GM23338 (cell line): ENCODE data around the gene XIRP2. TPM values are rescaled to one million over a fixed set of nuclear protein-coding genes. Genes with fewer than 3 reads are reported as not detected.
A peak's percentile ranks its signal among the peaks of the same experiment; 100 is the strongest.

Source experiments
- ATAC-seq: fragments of 200-7000 bp; cut with Tn5 transposase; 3 replicates; pipeline ENCODE4 v1.9.1; 2020
- DNase-seq: peaks from one replicate; pipeline ENCODE4 v3.0.0-alpha.2; 2015; ENCODE audit warnings: low spot score
- H2AFZ ChIP-seq: fragments of 200-600 bp; sonication (generic); 2 replicates; pipeline ENCODE4 v1.8.0; 2016; ENCODE audit warnings: antibody characterized with exemption, mild to moderate bottlenecking, moderate library complexity
- H3F3A ChIP-seq: fragments of 200-600 bp; sonication (generic); replicated peaks from 2 replicates; pipeline ENCODE4 v1.8.0; 2017; ENCODE audit warnings: antibody characterized with exemption, mixed run types, low read depth
- H3K27ac ChIP-seq: fragments of 200-600 bp; sonication (generic); 2 replicates; pipeline ENCODE4 v1.6.1; 2016; ENCODE audit warnings: low read depth
- H3K27me3 ChIP-seq: fragments of 200-600 bp; sonication (generic); 2 replicates; pipeline ENCODE4 v1.8.0; 2016; ENCODE audit warnings: mild to moderate bottlenecking, mixed run types, moderate library complexity; ENCODE audit not compliant: insufficient read depth
- H3K36me3 ChIP-seq: fragments of 200-600 bp; sonication (generic); 2 replicates; pipeline ENCODE4 v1.8.0; 2016; ENCODE audit warnings: mild to moderate bottlenecking; ENCODE audit not compliant: insufficient read depth
- H3K4me1 ChIP-seq: fragments of 200-600 bp; sonication (generic); 2 replicates; pipeline ENCODE4 v1.8.0; 2016; ENCODE audit warnings: mild to moderate bottlenecking, moderate library complexity; ENCODE audit not compliant: insufficient read depth
- H3K4me2 ChIP-seq: fragments of 200-600 bp; sonication (generic); 2 replicates; pipeline ENCODE4 v1.7.1; 2017; ENCODE audit warnings: mixed run types
- H3K4me3 ChIP-seq: fragments of 200-600 bp; sonication (generic); 2 replicates; pipeline ENCODE4 v1.6.1; 2016; ENCODE audit warnings: mixed run types
- H3K79me2 ChIP-seq: fragments of 200-600 bp; sonication (generic); replicated peaks from 2 replicates; pipeline ENCODE4 v1.8.0; 2017; ENCODE audit warnings: mild to moderate bottlenecking; ENCODE audit not compliant: insufficient read depth
- H3K9me2 ChIP-seq: fragments of 200-600 bp; sonication (generic); 2 replicates; pipeline ENCODE4 v1.8.0; 2017; ENCODE audit not compliant: insufficient read depth
- H4K20me1 ChIP-seq: fragments of 200-600 bp; sonication (generic); replicated peaks from 2 replicates; pipeline ENCODE4 v1.8.0; 2017; ENCODE audit warnings: mild to moderate bottlenecking; ENCODE audit not compliant: insufficient read depth
- H3K27ac Mint-ChIP-seq: 2 replicates; pipeline ENCODE4 v1.8.0; 2020; ENCODE audit warnings: inconsistent platforms, mild to moderate bottlenecking, moderate library complexity, mixed read lengths
- H3K27me3 Mint-ChIP-seq: 3 replicates; pipeline ENCODE4 v1.8.0; 2022; ENCODE audit warnings: low read depth, mild to moderate bottlenecking, moderate library complexity, mixed read lengths, inconsistent platforms; ENCODE audit not compliant: insufficient read depth, poor library complexity
- H3K36me3 Mint-ChIP-seq: 3 replicates; pipeline ENCODE4 v1.8.0; 2021; ENCODE audit warnings: low read depth, mild to moderate bottlenecking, inconsistent platforms, moderate library complexity, mixed read lengths
- H3K4me1 Mint-ChIP-seq: 3 replicates; pipeline ENCODE4 v1.8.0; 2020; ENCODE audit warnings: mild to moderate bottlenecking, inconsistent platforms, mixed read lengths
- H3K4me3 Mint-ChIP-seq: 3 replicates; pipeline ENCODE4 v1.8.0; 2021; ENCODE audit warnings: moderate library complexity, mild to moderate bottlenecking, inconsistent platforms, mixed read lengths
- H3K9me3 Mint-ChIP-seq: 3 replicates; pipeline ENCODE4 v1.8.0; 2020; ENCODE audit warnings: moderate library complexity, mild to moderate bottlenecking, inconsistent platforms, mixed read lengths
- CREB1 ChIP-seq: fragments of 250-450 bp; sonication (Bioruptor Pico); IDR thresholded peaks from 2 replicates; pipeline ENCODE4 v1.5.0; 2020; ENCODE audit warnings: low read depth, mild to moderate bottlenecking, moderate library complexity
- EZH2 ChIP-seq: fragments of 200-600 bp; sonication (generic); IDR thresholded peaks from one replicate; pipeline ENCODE4 v1.8.0; 2017; ENCODE audit warnings: antibody characterized with exemption, mild to moderate bottlenecking, low read depth; ENCODE audit not compliant: unreplicated experiment
- EZH2phosphoT487 ChIP-seq: fragments of 200-600 bp; sonication (generic); IDR thresholded peaks from one replicate; pipeline ENCODE4 v1.8.1; 2018; ENCODE audit warnings: antibody characterized with exemption; ENCODE audit not compliant: unreplicated experiment
- JUNB ChIP-seq: IDR thresholded peaks from one replicate; pipeline ENCODE4 v1.6.1; 2016; ENCODE audit warnings: antibody characterized with exemption; ENCODE audit not compliant: unreplicated experiment
- NANOG ChIP-seq: IDR thresholded peaks from 2 replicates; pipeline ENCODE4 v1.6.1; 2016; ENCODE audit warnings: antibody characterized with exemption, borderline replicate concordance
- POLR2AphosphoS5 ChIP-seq: IDR thresholded peaks from 2 replicates; pipeline ENCODE4 v1.6.1; 2016; ENCODE audit warnings: antibody characterized with exemption, low read depth
- STAT1 ChIP-seq: IDR thresholded peaks from one replicate; pipeline ENCODE4 v1.6.1; 2016; ENCODE audit warnings: antibody characterized with exemption; ENCODE audit not compliant: unreplicated experiment
- ZNF114 ChIP-seq: fragments of 250-450 bp; sonication (Bioruptor Pico); IDR thresholded peaks from 2 replicates; pipeline ENCODE4 v1.5.0; 2020; ENCODE audit warnings: mild to moderate bottlenecking, moderate library complexity
- ZNF331 ChIP-seq: fragments of 250-450 bp; sonication (Bioruptor Pico); IDR thresholded peaks from 2 replicates; pipeline ENCODE4 v1.5.0; 2020; ENCODE audit warnings: low read depth, mild to moderate bottlenecking, moderate library complexity
- polyA plus RNA-seq: library from polyadenylated mRNA; unstranded; fragments of >200 nt; fragmentation: Nextera tagmentation; extraction: Ambion mirVana; gene quantifications from 2 replicates; pipeline ENCODE4 v1.2.1, GENCODE V29; 2016
- total RNA-seq: library from RNA; depleted of rRNA; stranded (reverse); fragments of >200 nt; shearing (Covaris generic); gene quantifications from 2 replicates; pipeline ENCODE4 v1.2.3, GENCODE V29; 2014
- TF ChIP-seq, protein P1 (sequence below): fragments of 250-450 bp; sonication (Bioruptor Pico); IDR thresholded peaks from 2 replicates; pipeline ENCODE4 v1.5.0; 2020; ENCODE audit warnings: mild to moderate bottlenecking, moderate library complexity
- TF ChIP-seq, protein P2 (sequence below): IDR thresholded peaks from one replicate; pipeline ENCODE4 v1.6.1; 2018; ENCODE audit warnings: antibody characterized with exemption; ENCODE audit not compliant: unreplicated experiment
- TF ChIP-seq, protein P3 (sequence below): IDR thresholded peaks from 2 replicates; pipeline ENCODE4 v1.6.1; 2016; ENCODE audit warnings: antibody characterized with exemption
- TF ChIP-seq, protein P4 (sequence below), 2 experiments: fragments of 200-600 bp in 1 of 2; sonication (generic) in 1 of 2; conservative IDR thresholded peaks; 2 replicates each; pipeline versions ENCODE4 v1.5.1 to v1.6.1; 2016 to 2017; ENCODE audit warnings: antibody characterized with exemption in 2 of 2, low read depth in 2 of 2, mild to moderate bottlenecking in 2 of 2, moderate library complexity in 1 of 2

Gene XIRP2
- total and polyA plus RNA-seq, 2 experiments from 2014 or later, result 0.17 to 0.31 TPM

DNA sequence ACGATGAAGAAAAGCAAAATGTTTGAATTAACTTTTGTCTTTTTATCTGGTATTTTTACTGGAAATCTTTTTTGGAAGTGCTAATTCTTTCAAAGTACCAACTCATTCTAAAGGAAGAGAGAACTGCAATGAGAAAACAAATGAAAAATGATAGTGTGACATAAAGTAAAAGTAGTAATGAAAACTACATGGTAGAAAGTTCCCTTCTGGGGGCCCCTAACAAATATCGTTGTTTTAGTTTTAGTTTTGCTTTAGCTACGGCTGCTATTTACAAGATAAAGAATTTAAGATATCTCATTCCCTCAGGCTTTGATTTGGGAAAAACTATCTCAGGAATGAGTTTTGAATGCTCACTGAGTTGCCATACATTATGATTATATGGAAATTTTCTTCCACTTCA lies 161.4 kb downstream of the XIRP2 start:
- ATAC-seq (no peak), DNase-seq (no peak)
- H3K9me3 Mint-ChIP-seq, result no peaks in the 10 kb centered on the region
- Histone ChIP-seq H4K20me1 (no peaks in the 10 kb centered on the region), H3F3A (no peaks in the 10 kb centered on the region), H3K36me3 (no peaks in the 10 kb centered on the region), H3K4me2 (no peak overlapping the region), H3K27ac (no peak overlapping the region), H3K4me3 (no peak overlapping the region), H3K4me1 (no peaks in the 10 kb centered on the region), H3K9me2 (no peaks in the 10 kb centered on the region), H3K79me2 (no peaks in the 10 kb centered on the region), H2AFZ (0 out of 2 replicates have a peak overlapping the region, but pooled peaks have one; percentile 5), H3K27me3 (no peaks in the 10 kb centered on the region)
- H3K4me3 Mint-ChIP-seq, result no peak overlapping the region
- no peaks in the 10 kb centered on the region for H3K27me3 Mint-ChIP-seq
- no peaks in the 10 kb centered on the region for H3K36me3 Mint-ChIP-seq
- H3K27ac Mint-ChIP-seq, result no peak overlapping the region
- peaks cover 5% of the 10 kb centered on the region; the same call in 2 of the 3 replicates for H3K4me1 Mint-ChIP-seq
- TF ChIP-seq, protein P1, sequence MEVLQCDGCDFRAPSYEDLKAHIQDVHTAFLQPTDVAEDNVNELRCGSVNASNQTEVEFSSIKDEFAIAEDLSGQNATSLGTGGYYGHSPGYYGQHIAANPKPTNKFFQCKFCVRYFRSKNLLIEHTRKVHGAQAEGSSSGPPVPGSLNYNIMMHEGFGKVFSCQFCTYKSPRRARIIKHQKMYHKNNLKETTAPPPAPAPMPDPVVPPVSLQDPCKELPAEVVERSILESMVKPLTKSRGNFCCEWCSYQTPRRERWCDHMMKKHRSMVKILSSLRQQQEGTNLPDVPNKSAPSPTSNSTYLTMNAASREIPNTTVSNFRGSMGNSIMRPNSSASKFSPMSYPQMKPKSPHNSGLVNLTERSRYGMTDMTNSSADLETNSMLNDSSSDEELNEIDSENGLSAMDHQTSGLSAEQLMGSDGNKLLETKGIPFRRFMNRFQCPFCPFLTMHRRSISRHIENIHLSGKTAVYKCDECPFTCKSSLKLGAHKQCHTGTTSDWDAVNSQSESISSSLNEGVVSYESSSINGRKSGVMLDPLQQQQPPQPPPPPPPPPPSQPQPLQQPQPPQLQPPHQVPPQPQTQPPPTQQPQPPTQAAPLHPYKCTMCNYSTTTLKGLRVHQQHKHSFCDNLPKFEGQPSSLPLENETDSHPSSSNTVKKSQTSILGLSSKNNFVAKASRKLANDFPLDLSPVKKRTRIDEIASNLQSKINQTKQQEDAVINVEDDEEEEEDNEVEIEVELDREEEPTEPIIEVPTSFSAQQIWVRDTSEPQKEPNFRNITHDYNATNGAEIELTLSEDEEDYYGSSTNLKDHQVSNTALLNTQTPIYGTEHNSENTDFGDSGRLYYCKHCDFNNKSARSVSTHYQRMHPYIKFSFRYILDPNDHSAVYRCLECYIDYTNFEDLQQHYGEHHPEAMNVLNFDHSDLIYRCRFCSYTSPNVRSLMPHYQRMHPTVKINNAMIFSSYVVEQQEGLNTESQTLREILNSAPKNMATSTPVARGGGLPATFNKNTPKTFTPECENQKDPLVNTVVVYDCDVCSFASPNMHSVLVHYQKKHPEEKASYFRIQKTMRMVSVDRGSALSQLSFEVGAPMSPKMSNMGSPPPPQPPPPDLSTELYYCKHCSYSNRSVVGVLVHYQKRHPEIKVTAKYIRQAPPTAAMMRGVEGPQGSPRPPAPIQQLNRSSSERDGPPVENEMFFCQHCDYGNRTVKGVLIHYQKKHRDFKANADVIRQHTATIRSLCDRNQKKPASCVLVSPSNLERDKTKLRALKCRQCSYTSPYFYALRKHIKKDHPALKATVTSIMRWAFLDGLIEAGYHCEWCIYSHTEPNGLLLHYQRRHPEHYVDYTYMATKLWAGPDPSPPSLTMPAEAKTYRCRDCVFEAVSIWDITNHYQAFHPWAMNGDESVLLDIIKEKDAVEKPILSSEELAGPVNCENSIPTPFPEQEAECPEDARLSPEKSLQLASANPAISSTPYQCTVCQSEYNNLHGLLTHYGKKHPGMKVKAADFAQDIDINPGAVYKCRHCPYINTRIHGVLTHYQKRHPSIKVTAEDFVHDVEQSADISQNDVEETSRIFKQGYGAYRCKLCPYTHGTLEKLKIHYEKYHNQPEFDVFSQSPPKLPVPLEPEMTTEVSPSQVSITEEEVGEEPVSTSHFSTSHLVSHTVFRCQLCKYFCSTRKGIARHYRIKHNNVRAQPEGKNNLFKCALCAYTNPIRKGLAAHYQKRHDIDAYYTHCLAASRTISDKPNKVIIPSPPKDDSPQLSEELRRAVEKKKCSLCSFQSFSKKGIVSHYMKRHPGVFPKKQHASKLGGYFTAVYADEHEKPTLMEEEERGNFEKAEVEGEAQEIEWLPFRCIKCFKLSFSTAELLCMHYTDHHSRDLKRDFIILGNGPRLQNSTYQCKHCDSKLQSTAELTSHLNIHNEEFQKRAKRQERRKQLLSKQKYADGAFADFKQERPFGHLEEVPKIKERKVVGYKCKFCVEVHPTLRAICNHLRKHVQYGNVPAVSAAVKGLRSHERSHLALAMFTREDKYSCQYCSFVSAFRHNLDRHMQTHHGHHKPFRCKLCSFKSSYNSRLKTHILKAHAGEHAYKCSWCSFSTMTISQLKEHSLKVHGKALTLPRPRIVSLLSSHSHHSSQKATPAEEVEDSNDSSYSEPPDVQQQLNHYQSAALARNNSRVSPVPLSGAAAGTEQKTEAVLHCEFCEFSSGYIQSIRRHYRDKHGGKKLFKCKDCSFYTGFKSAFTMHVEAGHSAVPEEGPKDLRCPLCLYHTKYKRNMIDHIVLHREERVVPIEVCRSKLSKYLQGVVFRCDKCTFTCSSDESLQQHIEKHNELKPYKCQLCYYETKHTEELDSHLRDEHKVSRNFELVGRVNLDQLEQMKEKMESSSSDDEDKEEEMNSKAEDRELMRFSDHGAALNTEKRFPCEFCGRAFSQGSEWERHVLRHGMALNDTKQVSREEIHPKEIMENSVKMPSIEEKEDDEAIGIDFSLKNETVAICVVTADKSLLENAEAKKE (CRISPR knock-in tag), result no peak
- TF ChIP-seq, protein P2, sequence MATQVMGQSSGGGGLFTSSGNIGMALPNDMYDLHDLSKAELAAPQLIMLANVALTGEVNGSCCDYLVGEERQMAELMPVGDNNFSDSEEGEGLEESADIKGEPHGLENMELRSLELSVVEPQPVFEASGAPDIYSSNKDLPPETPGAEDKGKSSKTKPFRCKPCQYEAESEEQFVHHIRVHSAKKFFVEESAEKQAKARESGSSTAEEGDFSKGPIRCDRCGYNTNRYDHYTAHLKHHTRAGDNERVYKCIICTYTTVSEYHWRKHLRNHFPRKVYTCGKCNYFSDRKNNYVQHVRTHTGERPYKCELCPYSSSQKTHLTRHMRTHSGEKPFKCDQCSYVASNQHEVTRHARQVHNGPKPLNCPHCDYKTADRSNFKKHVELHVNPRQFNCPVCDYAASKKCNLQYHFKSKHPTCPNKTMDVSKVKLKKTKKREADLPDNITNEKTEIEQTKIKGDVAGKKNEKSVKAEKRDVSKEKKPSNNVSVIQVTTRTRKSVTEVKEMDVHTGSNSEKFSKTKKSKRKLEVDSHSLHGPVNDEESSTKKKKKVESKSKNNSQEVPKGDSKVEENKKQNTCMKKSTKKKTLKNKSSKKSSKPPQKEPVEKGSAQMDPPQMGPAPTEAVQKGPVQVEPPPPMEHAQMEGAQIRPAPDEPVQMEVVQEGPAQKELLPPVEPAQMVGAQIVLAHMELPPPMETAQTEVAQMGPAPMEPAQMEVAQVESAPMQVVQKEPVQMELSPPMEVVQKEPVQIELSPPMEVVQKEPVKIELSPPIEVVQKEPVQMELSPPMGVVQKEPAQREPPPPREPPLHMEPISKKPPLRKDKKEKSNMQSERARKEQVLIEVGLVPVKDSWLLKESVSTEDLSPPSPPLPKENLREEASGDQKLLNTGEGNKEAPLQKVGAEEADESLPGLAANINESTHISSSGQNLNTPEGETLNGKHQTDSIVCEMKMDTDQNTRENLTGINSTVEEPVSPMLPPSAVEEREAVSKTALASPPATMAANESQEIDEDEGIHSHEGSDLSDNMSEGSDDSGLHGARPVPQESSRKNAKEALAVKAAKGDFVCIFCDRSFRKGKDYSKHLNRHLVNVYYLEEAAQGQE, result no peak
- no peak for TF ChIP-seq JUNB
- TF ChIP-seq, protein P3, sequence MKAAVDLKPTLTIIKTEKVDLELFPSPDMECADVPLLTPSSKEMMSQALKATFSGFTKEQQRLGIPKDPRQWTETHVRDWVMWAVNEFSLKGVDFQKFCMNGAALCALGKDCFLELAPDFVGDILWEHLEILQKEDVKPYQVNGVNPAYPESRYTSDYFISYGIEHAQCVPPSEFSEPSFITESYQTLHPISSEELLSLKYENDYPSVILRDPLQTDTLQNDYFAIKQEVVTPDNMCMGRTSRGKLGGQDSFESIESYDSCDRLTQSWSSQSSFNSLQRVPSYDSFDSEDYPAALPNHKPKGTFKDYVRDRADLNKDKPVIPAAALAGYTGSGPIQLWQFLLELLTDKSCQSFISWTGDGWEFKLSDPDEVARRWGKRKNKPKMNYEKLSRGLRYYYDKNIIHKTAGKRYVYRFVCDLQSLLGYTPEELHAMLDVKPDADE, result no peak
- TF ChIP-seq EZH2phosphoT487, result no peak
- TF ChIP-seq EZH2, result no peak
- TF ChIP-seq ZNF331 (CRISPR knock-in tag), result no peak
- TF ChIP-seq, protein P4, sequence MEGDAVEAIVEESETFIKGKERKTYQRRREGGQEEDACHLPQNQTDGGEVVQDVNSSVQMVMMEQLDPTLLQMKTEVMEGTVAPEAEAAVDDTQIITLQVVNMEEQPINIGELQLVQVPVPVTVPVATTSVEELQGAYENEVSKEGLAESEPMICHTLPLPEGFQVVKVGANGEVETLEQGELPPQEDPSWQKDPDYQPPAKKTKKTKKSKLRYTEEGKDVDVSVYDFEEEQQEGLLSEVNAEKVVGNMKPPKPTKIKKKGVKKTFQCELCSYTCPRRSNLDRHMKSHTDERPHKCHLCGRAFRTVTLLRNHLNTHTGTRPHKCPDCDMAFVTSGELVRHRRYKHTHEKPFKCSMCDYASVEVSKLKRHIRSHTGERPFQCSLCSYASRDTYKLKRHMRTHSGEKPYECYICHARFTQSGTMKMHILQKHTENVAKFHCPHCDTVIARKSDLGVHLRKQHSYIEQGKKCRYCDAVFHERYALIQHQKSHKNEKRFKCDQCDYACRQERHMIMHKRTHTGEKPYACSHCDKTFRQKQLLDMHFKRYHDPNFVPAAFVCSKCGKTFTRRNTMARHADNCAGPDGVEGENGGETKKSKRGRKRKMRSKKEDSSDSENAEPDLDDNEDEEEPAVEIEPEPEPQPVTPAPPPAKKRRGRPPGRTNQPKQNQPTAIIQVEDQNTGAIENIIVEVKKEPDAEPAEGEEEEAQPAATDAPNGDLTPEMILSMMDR (conservative IDR thresholded peaks at IDR 0.05; ENCODE audit: low read depth in 2 of 2), result no peak
- TF ChIP-seq NANOG, result no peak
- no peak for TF ChIP-seq ZNF114 (CRISPR knock-in tag)
- no peak for TF ChIP-seq CREB1 (CRISPR knock-in tag)
- no peak for TF ChIP-seq POLR2AphosphoS5
- TF ChIP-seq STAT1, result no peak
